CD4-positive, alpha-beta T cell treated with Interferon alpha-2 for 1 hour (primary cell): ENCODE data around the gene SSTR4.
A peak's percentile ranks its signal among the peaks of the same experiment; 100 is the strongest.

ENCODE experiments used
- DNase-seq, 2 donors: peaks; one replicate each; pipeline ENCODE4 v3.0.0-alpha.2; 2020 to 2022

The SSTR4 gene

DNA sequence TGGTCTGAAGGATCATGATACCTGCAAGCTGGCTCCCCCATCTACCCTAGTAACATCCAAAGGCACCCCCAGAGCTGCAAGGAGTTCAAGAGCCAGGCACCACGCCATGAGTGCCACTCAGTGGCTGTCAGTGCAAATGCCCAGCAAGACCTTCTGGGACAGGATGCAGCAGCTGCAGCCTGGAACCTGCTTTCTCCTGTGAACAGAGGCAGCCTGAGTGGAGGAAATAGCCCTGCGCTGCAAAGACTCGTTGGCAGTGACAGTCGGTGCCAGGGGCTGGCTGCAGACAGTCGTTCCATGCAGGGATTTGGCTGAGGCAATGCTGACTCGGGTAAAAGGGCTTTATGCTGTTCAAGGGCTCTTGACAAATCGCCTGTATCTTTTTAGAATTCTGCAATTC, 15.7 kb upstream of the SSTR4 start:
- DNase-seq = no peak

GRCh38 chr20:23020230-23021018, 14.7 kb upstream of the SSTR4 start:
- DNase-seq = no peak

GRCh38 chr20:23021541-23021940, 13.6 kb upstream of the SSTR4 start:
- no peak for DNase-seq

DNA sequence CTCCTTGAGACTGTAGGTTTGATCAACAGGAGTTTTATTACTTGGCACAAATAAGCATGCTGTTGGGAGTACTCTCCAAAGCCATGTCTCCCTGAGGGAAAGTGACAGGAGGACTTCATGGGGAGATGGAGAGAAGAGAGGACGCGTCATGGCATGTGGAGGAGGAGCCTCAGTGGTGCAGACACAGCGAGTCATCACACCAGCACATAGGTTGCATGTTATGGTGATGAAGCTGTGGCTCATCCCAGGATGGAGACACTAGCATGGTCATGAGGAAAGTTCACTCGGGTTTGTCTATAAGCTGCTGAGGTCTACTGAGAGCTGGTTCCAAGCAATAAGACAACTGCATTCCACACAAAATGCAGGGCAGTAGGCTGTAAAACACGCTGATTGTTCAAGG, 13.2 kb upstream of the SSTR4 start:
- DNase-seq = no peak

DNA sequence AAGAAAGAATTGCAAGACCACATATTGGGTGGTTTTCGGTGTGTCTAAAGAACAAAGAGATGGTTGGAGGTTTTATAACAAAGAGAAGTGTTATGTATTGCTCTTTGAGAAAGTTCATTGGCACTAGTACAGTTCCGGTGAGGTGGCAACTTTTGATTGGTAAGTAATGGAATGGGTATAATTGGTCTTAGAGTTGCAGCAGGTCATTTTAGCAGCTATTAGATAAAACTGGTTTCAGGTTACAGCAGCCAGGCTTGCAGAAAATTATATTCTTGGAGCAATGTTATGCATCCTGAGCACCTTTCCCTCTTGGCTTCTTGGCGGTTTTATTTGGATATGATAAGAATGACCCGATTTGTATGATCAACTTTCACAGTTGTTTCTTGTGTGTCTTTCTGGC, 12.3 kb upstream of the SSTR4 start:
- DNase-seq = no peak

DNA sequence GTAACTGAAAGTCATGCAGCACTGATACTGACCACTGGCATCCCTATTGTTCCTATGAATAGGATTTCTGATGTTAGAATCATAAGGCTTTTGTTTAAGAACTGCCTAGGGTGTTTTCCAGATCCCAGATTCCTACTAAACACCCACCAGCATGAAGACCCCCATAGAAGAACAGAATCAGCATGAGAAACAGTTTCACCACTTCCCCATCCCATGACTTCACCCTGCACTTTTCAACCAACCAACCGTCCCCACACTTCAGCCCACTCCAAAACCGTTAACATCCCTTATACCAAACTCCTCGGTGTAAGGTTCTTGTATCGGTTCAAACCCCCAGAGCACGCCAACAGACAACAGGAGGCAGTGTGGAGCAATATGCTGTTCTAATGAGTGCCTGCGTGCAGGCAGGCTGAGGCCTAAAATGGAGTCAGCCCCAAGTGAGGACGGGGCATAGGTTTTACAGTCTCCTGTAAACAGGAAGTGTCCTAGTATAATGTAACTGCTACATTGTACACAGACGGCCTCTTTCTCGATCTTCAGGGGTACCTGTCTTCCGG, 11.4 kb upstream of the SSTR4 start:
- no peak for DNase-seq

- DNase-seq = no peak
Measured at GRCh38 chr20:23024701-23025100, 10.4 kb upstream of the SSTR4 start.

DNA sequence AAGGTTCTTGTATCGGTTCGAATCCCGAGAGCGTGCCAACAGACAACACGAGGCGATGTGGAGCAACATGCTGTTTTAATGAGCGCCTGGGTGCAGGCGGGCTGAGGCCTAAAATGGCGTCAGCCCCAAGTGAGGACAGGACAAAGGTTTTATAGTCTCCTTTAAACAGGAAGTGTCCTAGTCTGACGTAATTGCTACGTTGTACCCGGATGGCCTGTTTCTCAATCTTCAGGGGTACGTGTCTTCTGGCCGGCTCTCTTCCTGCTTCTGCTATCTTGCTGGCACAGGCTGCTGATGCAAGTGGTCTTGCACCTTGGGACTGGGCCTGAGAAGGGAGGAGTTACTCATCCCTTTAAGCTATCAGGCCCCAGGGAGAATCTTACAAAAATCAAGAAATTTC, 9.6 kb upstream of the SSTR4 start:
- peak; percentile 16 to 72 for DNase-seq

DNA sequence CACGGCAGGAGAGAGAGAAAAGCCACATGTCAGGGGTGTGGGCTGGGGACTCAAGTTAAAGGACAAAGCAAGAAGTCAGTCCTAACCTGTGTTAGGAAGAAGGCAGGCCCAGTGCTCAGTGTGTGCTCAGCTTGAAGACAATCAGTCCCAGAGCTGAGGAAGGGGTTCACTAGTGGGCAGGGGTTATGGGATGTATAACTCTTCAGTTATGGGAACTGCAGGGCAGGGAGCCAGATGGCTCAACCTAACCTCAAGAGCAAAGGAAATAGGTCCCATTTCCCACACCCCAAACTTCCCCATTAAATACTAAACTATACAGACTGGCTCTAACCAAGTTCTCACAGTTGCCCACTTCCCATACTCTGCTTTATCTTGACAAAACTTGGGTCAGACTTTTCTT, 7.4 kb upstream of the SSTR4 start:
- DNase-seq = no peak

- no peak for DNase-seq
Measured at GRCh38 chr20:23028392-23028791, 6.7 kb upstream of the SSTR4 start.

GRCh38 chr20:23029324-23029723, 5.8 kb upstream of the SSTR4 start:
- DNase-seq = no peak

DNA sequence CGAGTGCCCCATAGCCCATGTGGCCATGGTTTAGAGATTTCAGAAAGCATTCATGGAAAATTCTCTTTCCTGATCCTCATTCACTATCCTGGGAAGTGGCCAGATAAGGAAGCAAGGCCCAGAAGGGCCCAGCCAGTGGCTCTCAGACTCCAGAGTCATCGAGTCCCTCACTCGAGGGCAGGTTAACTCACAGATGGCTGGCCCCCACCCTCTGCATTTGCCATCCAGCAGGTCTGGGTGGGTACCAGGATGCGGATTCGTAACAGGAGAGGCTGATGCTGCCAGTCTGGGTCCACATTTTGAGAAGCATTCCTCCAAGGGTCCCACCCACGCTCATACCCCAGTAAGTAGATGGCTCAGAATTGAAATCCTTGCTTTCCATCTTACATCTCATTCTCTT, 3.8 kb upstream of the SSTR4 start:
- no peak for DNase-seq

- DNase-seq = no peak
Measured at GRCh38 chr20:23032056-23032749, 2.9 kb upstream of the SSTR4 start.

DNA sequence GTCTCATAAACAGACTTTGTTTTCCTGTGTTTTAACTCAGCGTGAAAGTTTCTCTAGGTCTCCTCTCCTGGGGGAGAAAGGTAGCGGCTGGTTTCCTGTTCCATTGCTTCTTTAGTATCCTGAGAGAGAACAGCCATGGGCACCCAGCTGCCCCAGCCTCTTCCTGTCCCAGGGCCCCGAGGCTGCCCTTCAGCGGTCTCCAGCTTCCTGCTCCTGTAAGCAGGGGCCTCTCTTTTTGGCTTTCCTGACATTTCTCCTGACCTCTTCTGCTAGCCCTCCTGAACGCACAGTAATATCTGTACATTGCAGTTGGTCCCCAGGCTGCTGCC, 2.4 kb upstream of the SSTR4 start:
- DNase-seq = no peak

DNA sequence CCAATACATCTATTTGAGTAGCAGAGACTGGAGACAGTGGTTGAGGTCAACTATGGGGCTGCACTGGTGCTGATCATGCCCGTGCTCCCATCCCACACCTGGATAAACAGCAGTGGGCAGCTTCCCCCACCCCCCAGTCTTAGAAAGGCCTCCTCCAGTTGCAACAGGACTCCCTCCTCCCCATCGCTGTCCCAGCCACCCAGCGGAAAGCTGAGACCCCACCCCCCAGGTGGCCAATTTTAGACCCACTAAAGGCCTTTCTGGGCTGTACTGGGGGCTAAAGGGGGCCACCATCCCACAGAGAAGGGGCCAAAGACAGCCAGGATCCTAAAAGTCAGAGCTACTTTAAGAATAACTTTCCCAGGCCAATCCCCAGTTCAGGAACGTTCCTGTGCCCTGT, 1.2 kb upstream of the SSTR4 start:
- DNase-seq = no peak

GRCh38 chr20:23035731-23036130, 619 bp downstream of the SSTR4 start:
- DNase-seq = no peak

DNA sequence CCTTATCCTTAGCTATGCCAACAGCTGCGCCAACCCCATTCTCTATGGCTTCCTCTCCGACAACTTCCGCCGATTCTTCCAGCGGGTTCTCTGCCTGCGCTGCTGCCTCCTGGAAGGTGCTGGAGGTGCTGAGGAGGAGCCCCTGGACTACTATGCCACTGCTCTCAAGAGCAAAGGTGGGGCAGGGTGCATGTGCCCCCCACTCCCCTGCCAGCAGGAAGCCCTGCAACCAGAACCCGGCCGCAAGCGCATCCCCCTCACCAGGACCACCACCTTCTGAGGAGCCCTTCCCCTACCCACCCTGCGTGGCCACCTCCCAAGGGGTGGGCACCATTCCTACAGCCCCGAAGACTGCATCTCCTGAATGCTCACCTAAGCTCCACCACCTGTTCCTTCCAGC, 1.3 kb downstream of the SSTR4 start:
- no peak for DNase-seq

- DNase-seq = no peak
Measured at GRCh38 chr20:23037017-23037481, 1.9 kb downstream of the SSTR4 start.

DNA sequence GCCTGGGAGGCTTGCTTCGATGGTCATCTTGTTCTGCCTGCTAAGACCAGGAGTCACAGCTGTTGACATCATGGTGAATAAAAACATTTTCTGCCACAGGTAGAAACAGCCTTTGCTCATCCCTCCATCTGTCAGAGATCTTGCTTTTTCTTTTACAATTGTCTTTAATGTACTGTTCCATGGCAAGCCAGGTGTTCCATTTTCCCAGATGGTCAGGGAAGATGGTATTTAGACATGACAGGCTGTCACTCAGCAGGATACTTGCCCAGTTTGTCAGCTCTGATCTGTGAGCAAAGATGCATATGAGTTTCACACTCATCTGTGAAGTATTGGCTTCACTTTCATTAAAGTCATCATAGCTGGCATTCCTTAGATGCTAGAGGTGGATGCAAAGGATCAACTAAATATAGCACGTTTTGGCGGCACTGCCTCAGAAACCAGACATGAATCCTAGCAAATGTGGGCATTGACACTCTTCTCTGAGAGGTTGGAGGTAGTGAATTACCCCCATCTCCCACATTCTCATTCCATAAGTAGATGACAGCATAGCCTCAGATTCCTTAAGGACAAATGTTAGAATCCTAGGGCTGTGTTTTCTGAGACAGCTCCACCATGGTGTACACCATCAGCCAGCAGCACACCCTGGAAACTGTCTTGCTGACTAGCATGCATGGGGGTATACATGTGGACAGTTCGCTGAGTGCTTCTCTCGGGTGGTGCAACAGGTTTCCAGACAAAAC, 4.2 kb downstream of the SSTR4 start:
- no peak for DNase-seq

- DNase-seq = no peak
Measured at GRCh38 chr20:23039885-23040508, 4.9 kb downstream of the SSTR4 start.

GRCh38 chr20:23042270-23042669, 7.2 kb downstream of the SSTR4 start:
- no peak for DNase-seq

GRCh38 chr20:23043376-23043775, 8.3 kb downstream of the SSTR4 start:
- no peak for DNase-seq

- no peak for DNase-seq
Measured at GRCh38 chr20:23046431-23046830, 11.3 kb downstream of the SSTR4 start.
